ENCODE measurements around the gene FAM83E. TPM values are rescaled to one million over a fixed set of nuclear protein-coding genes. Genes with fewer than 3 reads are reported as not detected.

Gene FAM83E
- polyA plus RNA-seq, 1 donor from 2014 or later: 0.73 TPM

GRCh38 chr19:48663667-48664066, 48.8 kb upstream of the FAM83E start:
- Histone ChIP-seq H3K27me3 (ENCODE audit: insufficient read depth, low read depth, low read length) (no peaks in the 10 kb centered on the region), H3K4me3 (ENCODE audit: low read length) (no peak overlapping the region), H3K9ac (ENCODE audit: low read length) (no peak overlapping the region), H3K79me2 (replicated peaks; ENCODE audit: insufficient read depth, low read length) (no peaks in the 10 kb centered on the region), H3K9me3 (ENCODE audit: low read length) (no peaks in the 10 kb centered on the region), H4K20me1 (ENCODE audit: insufficient read depth) (no peaks in the 10 kb centered on the region), H3F3A (ENCODE audit: insufficient read depth, low read length, poor library complexity, severe bottlenecking) (no peaks in the 10 kb centered on the region), H3K4me2 (ENCODE audit: low read length) (no peak overlapping the region), H3K36me3 (ENCODE audit: insufficient read depth, low read length) (no peaks in the 10 kb centered on the region), H3K9me2 (ENCODE audit: insufficient read depth, low read length) (no peaks in the 10 kb centered on the region), H2AFZ (ENCODE audit: low read depth, low read length) (no peak overlapping the region), H3K27ac (ENCODE audit: low read length) (no peak overlapping the region)
- TF ChIP-seq POLR2AphosphoS5 (IDR thresholded peaks at IDR 0.05) (no peak), TAF1 (IDR thresholded peaks at IDR 0.05; ENCODE audit: low read depth) (no peak), EZH2 (IDR thresholded peaks at IDR 0.05; ENCODE audit: borderline replicate concordance, insufficient read depth, low read length, poor library complexity, severe bottlenecking) (no peak), CTCF (IDR thresholded peaks at IDR 0.05; ENCODE audit: poor library complexity, severe bottlenecking) (no peak), REST (IDR thresholded peaks at IDR 0.05; ENCODE audit: borderline replicate concordance) (no peak), SMC3 (conservative IDR thresholded peaks at IDR 0.05; ENCODE audit: poor library complexity) (no peak), MXI1 (conservative IDR thresholded peaks at IDR 0.05; ENCODE audit: poor library complexity, severe bottlenecking) (no peak), EP300 (conservative IDR thresholded peaks at IDR 0.05; ENCODE audit: poor library complexity, severe bottlenecking) (no peak), RAD21 (conservative IDR thresholded peaks at IDR 0.05) (no peak)

GRCh38 chr19:48661711-48662090, 46.8 kb upstream of the FAM83E start:
- H3F3A ChIP-seq (ENCODE audit: insufficient read depth, low read length, poor library complexity, severe bottlenecking): no peaks in the 10 kb centered on the region
- H3K9ac ChIP-seq (ENCODE audit: low read length): no peak overlapping the region
- H3K4me2 ChIP-seq (ENCODE audit: low read length): no peak overlapping the region
- no peaks in the 10 kb centered on the region for H3K9me2 ChIP-seq (ENCODE audit: insufficient read depth, low read length)
- no peak overlapping the region for H3K27ac ChIP-seq (ENCODE audit: low read length)
- TF ChIP-seq SMC3 (conservative IDR thresholded peaks at IDR 0.05; ENCODE audit: poor library complexity) (no peak), REST (IDR thresholded peaks at IDR 0.05; ENCODE audit: borderline replicate concordance) (no peak), POLR2AphosphoS5 (IDR thresholded peaks at IDR 0.05) (no peak), EP300 (conservative IDR thresholded peaks at IDR 0.05; ENCODE audit: poor library complexity, severe bottlenecking) (no peak), RAD21 (conservative IDR thresholded peaks at IDR 0.05) (no peak), TAF1 (IDR thresholded peaks at IDR 0.05; ENCODE audit: low read depth) (no peak), MXI1 (conservative IDR thresholded peaks at IDR 0.05; ENCODE audit: poor library complexity, severe bottlenecking) (no peak), CTCF (IDR thresholded peaks at IDR 0.05; ENCODE audit: poor library complexity, severe bottlenecking) (no peak), EZH2 (IDR thresholded peaks at IDR 0.05; ENCODE audit: borderline replicate concordance, insufficient read depth, low read length, poor library complexity, severe bottlenecking) (no peak)
- no peaks in the 10 kb centered on the region for H3K36me3 ChIP-seq (ENCODE audit: insufficient read depth, low read length)
- H4K20me1 ChIP-seq (ENCODE audit: insufficient read depth): no peaks in the 10 kb centered on the region
- H3K27me3 ChIP-seq (ENCODE audit: insufficient read depth, low read depth, low read length): no peaks in the 10 kb centered on the region
- no peak overlapping the region for H2AFZ ChIP-seq (ENCODE audit: low read depth, low read length)
- no peaks in the 10 kb centered on the region for H3K9me3 ChIP-seq (ENCODE audit: low read length)
- no peak overlapping the region for H3K4me3 ChIP-seq (ENCODE audit: low read length)
- H3K79me2 ChIP-seq (replicated peaks; ENCODE audit: insufficient read depth, low read length): no peaks in the 10 kb centered on the region

Measured in neural cell (in vitro differentiated cells).